ENCODE data around the gene FRY.
A peak's percentile ranks its signal among the peaks of the same experiment; 100 is the strongest.

The FRY gene

DNA sequence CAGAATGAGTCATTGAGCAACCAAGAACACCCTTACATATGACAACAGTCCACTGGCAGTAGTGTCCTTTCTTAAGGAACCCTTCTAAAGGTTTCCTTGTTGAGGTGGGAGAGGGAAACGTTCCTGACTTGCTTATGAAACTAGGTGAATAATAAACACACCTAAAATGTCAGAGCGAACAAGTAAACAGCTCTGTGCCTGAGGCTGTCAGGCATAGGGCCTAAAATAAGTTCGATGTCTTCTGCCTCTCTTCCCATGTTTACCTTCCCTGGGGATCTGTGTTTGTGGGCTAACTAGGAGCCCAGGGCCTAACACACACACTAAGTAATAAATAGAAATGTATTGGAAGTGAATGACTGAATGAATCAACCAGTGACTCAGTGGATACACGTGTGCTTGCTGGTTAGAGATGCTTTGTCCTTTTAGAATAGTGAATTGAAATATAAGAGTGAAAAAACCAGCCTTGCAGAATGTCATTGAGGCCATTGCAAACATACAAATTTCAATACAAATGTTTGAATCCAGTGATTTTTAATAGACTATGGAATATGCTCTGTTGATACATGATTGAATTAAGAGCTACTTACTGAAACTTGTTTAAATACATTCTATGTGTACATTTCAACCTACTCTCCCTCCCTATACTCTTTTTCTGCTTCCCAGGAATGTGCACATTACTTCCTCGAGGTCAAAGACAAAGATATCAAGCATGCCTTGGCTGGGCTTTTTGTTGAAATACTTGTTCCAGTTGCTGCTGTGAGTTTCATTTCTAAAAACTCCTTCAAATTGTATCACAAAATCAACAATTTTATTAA lies 102.9 kb downstream of the FRY start:
- no peak for DNase-seq (ENCODE audit: low read depth)

DNA sequence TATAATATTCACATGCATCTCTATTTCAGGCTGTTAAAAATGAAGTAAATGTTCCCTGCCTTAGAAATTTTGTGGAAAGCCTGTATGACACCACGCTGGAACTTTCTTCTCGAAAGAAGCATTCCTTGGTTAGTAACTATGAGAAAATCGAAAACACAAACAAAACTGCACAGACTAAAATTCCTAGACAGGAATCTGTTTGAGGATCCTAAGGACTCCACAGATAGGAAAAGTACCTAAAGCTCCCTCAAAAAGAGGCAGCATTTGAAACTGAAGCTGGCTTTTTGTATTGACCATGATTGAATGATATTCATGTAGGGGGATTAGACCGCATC lies 103.4 kb downstream of the FRY start:
- no peak for DNase-seq (ENCODE audit: low read depth)

DNA sequence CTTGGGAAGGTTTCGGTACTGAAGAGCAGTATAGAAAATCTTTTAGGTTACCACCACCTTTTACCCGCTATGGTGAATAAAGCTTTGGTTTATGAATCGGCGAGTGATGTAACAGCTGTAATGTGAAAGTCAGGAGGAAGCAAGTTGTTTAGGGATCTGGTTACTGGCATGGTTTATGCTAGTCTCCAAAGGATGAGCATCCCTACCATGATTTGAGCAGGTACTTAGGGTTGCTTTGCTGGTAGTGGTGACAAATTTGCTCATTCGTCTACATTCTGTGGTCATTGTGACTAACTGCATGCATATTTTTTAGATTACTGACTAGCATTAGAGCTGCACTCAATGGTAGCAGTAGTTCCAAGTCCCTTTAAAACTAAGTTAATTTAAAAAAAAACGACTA lies 104.1 kb downstream of the FRY start:
- peak; percentile 34 for DNase-seq (ENCODE audit: low read depth)

DNA sequence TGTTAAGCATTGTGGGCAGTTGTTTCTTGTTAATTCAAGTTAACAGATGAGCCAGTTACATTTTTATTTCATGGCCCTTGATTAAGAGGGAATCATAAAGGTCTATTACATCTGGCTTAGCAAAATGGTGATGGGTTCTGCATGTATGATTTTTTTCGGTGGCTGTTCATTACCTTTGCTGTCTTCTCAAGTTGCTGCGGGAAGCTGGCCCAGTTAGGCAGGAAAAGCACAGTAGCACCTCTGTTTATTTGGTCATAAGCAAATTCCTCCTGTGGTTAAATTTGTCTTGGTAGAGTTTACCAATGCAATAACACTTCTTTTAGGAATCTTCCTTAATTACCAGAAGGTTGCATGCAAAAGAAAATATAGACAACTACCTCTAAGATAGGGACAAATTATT lies 104.5 kb downstream of the FRY start:
- DNase-seq (ENCODE audit: low read depth): no peak

DNA sequence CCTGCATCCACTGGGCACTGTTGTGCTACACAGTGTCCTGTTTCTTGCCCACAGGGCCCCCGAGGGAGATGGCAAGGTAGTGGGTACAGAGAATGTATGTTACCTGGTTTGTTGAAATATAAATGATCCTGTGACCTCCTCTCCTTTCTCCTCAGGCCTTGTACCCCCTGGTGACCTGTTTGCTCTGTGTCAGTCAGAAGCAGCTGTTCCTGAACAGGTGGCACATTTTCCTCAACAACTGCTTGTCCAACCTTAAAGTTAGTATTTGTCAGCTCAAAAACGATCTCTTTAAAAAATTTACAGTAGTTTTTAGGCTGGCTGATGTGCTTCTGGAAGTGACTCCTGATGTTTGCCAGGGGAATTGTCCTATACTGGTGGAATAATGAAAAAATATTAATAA lies 105.1 kb downstream of the FRY start:
- DNase-seq (ENCODE audit: low read depth): no peak

DNA sequence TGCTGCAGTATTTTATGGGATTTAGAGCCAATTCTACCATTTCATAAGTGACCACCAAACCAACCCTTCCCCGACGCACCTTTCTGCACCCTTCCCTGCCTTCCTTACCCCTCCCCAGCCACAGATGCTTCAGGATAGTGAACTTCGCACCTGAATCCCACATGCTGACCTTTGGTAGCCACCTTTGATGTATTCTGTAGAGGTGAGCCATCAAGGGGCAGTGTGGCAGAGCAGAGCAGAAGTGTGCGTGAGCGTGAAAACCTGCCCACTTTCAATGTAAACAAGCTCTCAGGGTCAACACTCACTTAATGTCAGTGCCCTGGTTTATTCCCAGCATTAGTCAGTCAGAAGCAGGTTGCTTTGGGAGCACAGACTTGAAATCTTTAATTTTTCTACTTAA lies 107.7 kb downstream of the FRY start:
- DNase-seq (ENCODE audit: low read depth): no peak

DNA sequence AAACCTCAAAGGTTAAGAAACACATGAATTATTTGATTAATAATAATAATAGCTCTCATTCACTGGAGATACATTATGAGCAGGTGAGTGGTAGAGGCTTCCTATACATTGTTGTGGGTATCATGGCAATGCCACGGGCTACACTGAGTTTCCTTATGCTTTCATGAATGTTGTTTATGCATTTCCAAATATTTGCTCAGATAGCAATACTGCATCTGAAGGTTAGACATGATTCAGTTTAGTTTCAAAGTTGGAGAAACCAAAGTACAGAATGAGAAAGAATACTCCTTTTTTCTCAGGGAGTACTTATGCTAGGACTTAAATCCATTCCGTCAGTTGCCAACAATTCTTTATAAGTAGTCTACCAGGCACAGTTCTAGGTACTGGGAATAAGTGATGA lies 108.5 kb downstream of the FRY start:
- no peak for DNase-seq (ENCODE audit: low read depth)

DNA sequence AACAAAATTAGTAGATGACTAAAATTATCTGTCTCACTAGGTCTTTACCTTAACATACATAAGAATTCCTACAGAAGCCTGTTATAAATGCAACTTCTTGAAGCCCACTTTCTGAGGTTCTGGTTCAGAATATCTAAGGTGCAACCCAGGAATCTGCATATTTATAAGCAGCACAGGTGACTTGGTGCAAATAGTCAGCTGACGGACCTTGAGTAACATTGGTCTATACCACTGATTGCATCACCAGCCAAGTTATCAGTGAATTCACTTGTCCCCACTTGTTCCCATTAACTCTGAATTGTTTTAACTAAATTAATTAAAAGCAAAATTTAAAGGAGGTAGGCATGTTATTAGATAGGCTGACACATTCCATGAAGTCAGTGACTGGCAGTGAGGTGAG lies 109.9 kb downstream of the FRY start:
- no peak for DNase-seq (ENCODE audit: low read depth)

DNA sequence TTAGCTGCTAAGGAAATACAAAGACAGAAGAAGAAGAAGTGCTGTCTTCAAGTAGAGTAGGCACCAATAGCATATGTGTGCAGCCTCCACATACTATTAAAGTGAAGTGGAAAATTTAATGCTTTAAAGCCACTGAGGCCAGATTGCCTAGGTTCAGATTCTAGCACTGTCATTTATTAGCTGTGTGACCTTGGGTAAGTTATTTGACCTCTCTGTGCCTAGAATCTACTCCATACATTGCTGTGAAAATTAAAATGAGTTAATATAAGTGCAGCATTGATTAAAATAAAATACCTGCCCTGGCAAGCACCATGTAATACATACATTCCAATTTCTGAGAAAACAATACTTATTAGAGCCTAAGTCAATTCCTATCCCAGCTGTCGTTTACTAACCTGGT lies 110.5 kb downstream of the FRY start:
- no peak for DNase-seq (ENCODE audit: low read depth)

DNA sequence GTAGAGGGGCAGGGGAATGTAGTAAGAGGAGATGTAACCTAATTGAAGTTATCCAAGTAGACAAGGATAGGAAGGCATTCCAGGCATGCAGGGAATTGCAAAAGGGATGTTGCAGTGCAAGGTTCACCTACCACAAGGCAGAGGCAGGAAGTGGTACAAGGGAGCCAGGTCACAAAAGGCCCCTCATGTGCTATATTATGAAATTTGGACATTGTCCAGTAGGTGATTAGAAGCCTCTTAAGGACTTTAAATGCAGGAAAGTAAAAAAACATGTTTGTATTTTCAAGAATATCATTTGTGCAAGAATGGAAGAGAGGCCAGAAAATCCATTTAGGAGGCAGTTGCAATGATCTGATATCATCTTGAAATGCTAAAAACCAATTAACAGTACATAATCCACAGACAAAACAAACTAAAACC lies 111.4 kb downstream of the FRY start:
- DNase-seq (ENCODE audit: low read depth): no peak

DNA sequence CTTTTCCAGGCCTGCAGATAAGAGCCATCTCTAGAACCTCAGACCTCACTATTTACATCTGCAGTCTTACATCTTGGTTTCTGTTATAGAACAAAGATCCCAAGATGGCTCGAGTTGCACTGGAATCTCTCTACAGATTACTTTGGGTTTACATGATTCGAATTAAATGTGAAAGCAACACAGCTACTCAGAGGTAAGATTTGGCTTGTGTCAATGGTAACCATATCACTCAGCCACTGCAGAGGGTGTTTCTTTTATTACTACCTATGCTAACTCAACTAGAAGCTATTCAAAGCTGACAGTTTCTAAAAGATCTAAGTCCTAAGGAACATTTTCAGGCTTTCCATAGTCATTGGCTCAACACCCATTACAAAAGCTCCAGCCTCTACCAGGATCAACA lies 115.6 kb downstream of the FRY start:
- DNase-seq (ENCODE audit: low read depth): no peak

DNA sequence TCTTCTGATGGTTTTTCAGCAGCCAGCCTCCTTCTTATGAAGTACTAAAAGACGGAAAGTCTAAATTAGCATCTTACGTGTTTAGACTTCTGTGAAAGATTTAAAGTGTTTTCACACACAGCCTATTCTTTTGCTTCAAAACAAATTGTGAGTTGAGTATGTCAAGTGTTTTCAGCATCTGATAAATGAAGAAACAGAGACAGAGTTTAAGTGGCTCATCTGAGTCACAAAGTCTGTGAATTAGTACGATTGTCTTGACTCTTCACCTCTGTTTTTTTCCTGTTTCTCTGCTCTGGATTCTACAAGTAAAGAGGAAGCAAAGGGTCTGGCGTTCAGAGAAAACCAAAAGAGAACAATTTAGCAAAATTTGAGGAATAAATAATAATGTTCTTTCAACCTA lies 116.4 kb downstream of the FRY start:
- no peak for DNase-seq (ENCODE audit: low read depth)

DNA sequence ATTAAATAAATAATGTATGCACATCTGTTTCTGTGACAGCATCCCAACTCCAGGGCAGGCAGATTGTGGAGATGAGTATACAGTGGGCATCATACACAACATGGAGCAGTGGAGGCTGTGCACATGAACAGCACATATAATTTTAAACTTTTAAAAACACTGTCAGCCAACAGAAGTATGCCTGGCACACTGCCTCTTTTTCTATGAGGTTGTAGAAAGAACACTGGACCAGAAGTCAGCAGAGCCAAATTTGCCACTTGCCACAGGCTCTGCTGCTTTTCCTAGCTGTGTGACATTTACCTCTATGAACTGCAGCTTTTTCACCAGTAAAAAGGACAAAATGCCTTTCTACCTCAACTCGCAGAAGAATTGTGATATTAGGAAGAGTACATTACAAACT lies 118.7 kb downstream of the FRY start:
- DNase-seq (ENCODE audit: low read depth): no peak

DNA sequence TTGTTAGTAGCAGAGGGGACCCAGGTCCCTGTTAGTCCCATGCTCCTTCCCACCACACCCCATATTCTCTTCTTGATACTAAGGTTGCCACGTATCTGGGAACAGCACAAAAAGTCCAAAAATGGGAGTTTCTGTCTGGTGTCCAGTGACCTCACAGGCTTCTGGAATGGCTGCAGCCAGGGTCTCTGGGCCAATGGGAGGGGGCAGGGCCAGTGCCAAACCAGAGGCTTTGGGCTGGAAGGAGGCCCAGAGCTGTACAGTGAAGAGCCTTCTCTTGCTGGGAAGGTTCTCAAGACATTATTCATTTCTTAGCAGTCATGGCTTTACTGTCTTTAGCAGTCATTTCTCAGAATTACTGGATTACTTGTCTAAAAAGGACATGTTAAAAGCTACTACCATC lies 119.2 kb downstream of the FRY start:
- peak; percentile 87 for DNase-seq (ENCODE audit: low read depth)

DNA sequence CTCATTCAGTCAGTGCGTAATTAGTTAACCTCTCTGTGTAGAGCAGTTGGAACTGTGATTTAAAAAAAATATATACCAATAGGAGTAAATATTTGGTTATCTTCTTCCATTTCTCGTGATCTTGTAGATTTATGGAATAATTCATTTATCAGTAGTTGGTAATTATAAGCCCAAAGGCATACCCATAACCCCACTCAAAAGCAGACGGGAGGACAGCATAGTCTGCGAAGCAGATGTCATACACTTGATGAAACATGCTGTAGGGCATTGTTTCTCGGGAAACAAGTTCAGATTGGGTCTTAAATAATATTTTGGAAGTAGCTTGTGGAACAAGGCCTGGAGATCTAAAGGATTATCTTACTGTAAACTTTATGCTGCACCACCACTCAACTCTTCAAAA lies 119.7 kb downstream of the FRY start:
- DNase-seq (ENCODE audit: low read depth): no peak

DNA sequence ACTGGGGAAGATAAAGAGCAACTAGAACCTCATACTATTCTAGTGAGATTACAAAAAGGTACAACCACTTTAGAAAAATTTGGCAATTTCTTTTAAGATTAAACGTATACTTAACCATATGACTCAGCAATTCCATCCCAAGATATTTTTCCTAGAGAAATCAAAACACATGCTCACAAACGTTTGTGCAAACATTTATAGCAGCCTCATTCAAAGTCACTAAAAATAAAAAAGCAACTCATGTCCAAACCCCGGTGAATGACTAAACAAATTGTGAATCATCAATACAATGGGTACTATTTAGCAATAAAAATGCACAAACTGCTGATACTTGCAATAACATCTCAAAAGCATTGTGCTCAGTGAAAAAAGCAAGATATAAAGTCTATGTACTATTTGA lies 121.5 kb downstream of the FRY start:
- peak; percentile 37 for DNase-seq (ENCODE audit: low read depth)

DNA sequence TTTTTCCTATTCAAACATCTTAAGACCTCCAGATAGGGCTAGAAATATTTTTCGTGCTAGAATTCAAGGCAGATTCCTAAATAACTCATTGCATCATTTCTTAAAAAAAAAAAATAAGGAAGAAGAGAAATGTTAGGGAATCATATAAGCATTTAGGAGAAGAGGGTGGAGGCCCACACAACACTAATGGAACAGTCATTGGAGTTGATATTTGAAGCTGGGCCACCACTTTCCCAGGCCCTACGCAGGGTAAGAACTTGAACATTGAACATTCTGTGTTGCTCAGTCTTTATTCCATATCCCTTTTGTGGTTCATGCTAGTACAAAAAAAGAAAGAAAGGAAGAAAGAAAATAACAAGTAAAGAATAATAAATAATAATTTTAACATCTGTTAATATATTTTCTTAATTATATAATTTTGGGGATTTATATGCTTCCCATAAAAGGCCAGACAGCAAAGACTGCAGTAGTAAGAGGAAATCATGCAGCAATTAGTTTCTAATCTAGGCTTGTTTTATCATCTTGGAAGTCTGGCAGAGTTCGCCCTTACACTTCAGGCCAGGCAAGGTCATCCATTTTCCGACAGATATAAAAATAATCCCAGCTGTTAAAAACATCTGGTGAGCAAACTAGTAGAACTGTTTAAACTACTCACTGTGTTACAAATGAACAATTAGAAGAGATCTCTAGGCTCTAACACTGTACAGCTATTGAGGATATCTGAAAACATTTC lies 127.7 kb downstream of the FRY start:
- DNase-seq (ENCODE audit: low read depth): no peak

DNA sequence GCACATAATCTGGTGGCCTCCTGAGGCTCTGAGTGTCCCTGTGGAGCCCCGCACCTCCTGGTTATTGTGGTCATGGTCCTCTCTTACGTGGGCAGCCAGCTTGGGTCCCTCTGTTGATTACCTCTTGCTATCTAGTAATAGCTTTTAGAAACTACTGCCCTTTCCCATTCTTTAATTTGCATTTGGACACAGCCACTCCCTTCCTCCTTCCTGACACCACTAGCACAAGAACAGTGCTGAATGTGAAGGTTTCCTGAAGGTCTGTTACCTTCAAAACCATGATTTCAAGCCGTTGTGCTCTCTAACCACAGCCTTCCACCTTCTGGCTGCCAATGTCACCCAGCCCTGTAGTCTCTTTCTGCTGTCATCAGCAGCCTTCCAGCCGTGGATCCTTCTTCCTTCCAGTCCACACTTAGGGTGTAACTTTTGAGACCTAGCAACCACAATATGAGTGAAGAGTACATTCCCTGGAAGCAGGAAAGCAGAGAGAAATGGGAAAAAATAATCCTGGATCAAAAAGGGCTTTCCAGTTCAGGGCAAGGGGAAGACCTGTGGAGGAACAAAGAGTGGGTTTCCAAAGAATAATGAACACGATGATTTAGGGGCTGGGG lies 130.9 kb downstream of the FRY start:
- DNase-seq (ENCODE audit: low read depth): no peak

DNA sequence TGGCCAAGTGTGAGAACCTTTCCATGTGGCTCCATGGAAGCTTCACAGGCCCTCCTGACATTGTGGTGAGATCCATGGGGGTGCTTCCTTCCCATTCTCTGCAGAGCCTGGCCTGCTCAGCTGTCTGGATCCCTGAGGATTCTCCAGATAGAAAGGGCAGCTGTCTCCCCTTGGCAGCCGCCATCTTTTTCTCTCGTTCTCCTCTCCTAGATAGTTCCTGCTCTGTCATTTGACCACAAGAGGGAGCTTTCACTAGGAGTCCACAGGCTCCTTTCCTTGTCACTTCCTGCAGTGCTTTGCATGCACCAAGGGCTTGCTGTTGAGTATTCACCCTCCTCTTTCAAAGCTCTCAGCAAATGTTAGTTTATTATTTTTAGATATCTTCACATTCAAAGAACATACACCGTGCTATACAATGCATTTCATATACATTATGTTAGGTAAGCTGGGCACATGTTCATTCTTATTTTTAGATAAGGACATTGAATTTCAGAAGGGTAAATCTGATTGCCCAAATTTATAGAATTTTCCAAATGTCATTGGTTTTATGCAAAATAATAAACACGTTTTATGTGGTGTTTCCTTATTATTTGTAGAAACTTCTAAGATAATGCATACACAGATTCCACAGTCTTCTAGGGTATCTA lies 133.2 kb downstream of the FRY start:
- peak; percentile 39 for DNase-seq (ENCODE audit: low read depth)

DNA sequence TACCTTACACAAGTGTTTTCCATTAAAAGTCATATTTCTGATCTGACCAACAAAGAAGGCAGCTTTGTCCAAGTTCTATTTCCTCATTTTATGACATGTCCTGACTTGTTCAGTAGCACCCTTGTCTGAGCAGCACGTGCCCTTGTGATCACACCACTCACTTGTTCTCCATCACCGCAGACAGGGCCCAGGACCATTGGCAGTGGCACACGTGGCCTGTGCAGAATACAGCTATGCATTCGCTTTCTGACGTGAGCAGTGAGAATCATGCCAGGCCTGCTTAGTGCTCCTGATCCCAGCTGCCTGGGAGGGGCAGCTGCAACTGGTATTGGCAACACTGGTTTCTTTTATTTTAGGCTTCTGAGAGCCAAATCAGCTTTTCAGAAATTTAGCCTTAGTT lies 134.2 kb downstream of the FRY start:
- no peak for DNase-seq (ENCODE audit: low read depth)

DNA sequence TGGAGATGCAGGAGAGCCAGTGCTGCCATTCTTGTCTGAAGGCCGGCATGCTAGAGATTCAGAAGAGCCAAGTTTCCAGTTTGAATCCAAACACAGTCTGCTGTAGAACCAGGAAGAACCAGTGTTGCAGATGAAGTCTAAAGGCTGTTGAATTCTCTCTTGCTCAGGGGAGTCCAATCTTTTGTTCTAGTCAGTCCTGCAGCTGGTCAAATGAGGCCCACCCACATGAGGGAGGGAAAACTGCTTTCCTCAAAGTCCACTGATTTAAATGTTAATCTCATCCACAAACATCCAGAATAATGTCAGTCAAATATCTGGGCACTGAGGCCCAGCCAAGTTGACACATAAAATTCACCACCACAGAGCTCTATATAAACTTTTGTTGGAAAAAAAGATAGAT lies 136.6 kb downstream of the FRY start:
- no peak for DNase-seq (ENCODE audit: low read depth)

DNA sequence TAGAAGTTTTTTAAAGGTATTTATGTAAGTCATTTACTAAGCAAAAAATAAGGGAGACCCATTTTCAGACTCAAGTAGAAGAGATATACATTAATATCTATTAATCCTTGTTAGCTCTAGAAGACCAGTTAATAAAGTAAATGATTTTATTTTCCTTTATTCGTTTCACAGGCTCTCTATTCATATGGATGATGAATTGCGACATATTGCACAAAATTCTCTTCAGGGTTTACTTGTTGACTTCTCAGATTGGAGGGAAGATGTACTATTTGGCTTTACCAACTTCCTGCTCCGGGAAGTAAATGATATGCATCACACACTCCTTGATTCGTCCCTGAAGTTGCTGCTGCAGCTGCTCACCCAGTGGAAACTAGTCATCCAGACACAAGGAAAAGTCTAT lies 139.3 kb downstream of the FRY start:
- no peak for DNase-seq (ENCODE audit: low read depth)

DNA sequence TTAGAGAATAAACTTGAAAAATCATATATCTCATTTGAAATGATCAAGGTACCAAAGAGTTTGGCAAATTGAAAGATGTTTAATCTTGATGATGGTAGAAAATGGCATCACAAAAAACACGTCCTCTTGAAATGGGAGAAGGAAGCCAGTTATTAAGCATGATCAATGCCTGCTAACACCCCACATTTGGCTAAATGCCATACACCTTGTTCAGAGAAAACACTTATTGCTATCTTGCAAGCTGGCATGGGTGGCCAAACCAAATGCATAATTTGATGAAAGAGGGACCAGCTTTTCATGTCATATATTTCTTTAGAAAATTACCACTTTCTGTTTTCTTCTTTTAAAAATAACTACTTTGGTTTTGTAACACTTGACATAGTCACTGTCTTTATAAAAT lies 142.3 kb downstream of the FRY start:
- no peak for DNase-seq (ENCODE audit: low read depth)

Measured in GM04504 (cell line).